Tibial nerve (tissue), 4 donors: ENCODE data around the gene HACL1.

Experiments used
- CTCF ChIP-seq, 5 experiments: fragments of 200-600 bp in 3 of 5; fragments of 450-650 bp in 2 of 5; sonication (generic) in 3 of 5; IDR thresholded peaks; one replicate each; pipeline ENCODE4 v1.5.1; 2016 to 2019; ENCODE audit warnings: antibody characterized with exemption in 5 of 5, mild to moderate bottlenecking in 3 of 5, moderate library complexity in 2 of 5
- EP300 ChIP-seq, 2 donors: sonication (generic); formaldehyde crosslinking; IDR thresholded peaks; one replicate each; pipeline ENCODE4 v1.6.1; 2017; ENCODE audit warnings: antibody characterized with exemption in 2 of 2, mild to moderate bottlenecking in 1 of 2
- POLR2A ChIP-seq, 2 donors: fragments of 450-650 bp; IDR thresholded peaks; one replicate each; pipeline ENCODE4 v1.6.1; 2017; ENCODE audit warnings: antibody characterized with exemption in 2 of 2, mild to moderate bottlenecking in 2 of 2, moderate library complexity in 2 of 2

- no peak for TF ChIP-seq CTCF (IDR thresholded peaks at IDR 0.05)
- TF ChIP-seq POLR2A (IDR thresholded peaks at IDR 0.05): no peak
- TF ChIP-seq EP300 (IDR thresholded peaks at IDR 0.05): no peak
Observed at GRCh38 chr3:15563190-15563589, 38.2 kb downstream of the HACL1 start.
